Activated T-helper 1 cell treated with anti-CD3 and anti-CD28 coated beads, Interleukin-12 subunit alpha, Interleukin-12 subunit beta, Interleukin-2, Interleukin-4 antibody, amounts not matched to agents 30 ng/mL and 10 ng/mL and 1 ng/mL, durations not matched to agents 14 hours and 24 hours and 36 hours (primary cell): ENCODE results near the gene ART1. TPM values are rescaled to one million over a fixed set of nuclear protein-coding genes. Genes with fewer than 3 reads are reported as not detected.
"Not testable (repeated sequence)": the region's sequence is repeated elsewhere in the genome, so short reads cannot be mapped to it uniquely, and the experiment has no call there.

Experiments used
- DNase-seq: peaks from one replicate; pipeline ENCODE4 v3.0.0; 2021; ENCODE audit warnings: low spot score
- H3K27ac Mint-ChIP-seq: one replicate; pipeline ENCODE4 v1.8.0; 2021; ENCODE audit warnings: mild to moderate bottlenecking, mixed read lengths
- H3K27me3 Mint-ChIP-seq: one replicate; pipeline ENCODE4 v1.8.0; 2022; ENCODE audit warnings: mild to moderate bottlenecking, moderate library complexity, mixed read lengths; ENCODE audit not compliant: insufficient read depth
- H3K36me3 Mint-ChIP-seq: one replicate; pipeline ENCODE4 v1.8.0; 2021; ENCODE audit warnings: low read depth, mixed read lengths
- H3K4me1 Mint-ChIP-seq: one replicate; pipeline ENCODE4 v1.8.0; 2021; ENCODE audit warnings: low read depth, mixed read lengths
- H3K4me3 Mint-ChIP-seq: one replicate; pipeline ENCODE4 v1.8.0; 2021; ENCODE audit warnings: mild to moderate bottlenecking, moderate library complexity, mixed read lengths
- H3K9me3 Mint-ChIP-seq: one replicate; pipeline ENCODE4 v1.8.0; 2021; ENCODE audit warnings: mixed read lengths
- intact Hi-C: fragments of 100-400 bp; cut with micrococcal nuclease; formaldehyde crosslinking; loops from one replicate; pipeline ENCODE4 v1.15.1; 2024
- total RNA-seq: library from RNA; stranded (reverse); gene quantifications from 2 replicates; pipeline ENCODE4 v1.2.3, GENCODE V29; 2022

Gene ART1
- total RNA-seq: not detected in 2 replicates

GRCh38 chr11:3644817-3645235 lies at the start of gene ART1:
Gene ART1, plus strand, starts transcription at chr11:3645128. Its CDS starts 14,086 bp downstream, at chr11:3659214.
- DNase-seq: no peak
- H3K9me3 Mint-ChIP-seq: no peaks in the 10 kb centered on the region
- no peak within 1 kb of the TSS for H3K4me3 Mint-ChIP-seq
- no peaks in the 10 kb centered on the region for H3K36me3 Mint-ChIP-seq
- H3K4me1 Mint-ChIP-seq: peaks cover 4% of the 10 kb centered on the region
- H3K27ac Mint-ChIP-seq: no peak within 1 kb of the TSS
- peaks cover 37% of the 10 kb centered on the region for H3K27me3 Mint-ChIP-seq
- intact Hi-C loops: no loop called here

- H3K4me1 Mint-ChIP-seq, H3K27me3 Mint-ChIP-seq, H3K4me3 Mint-ChIP-seq, H3K27ac Mint-ChIP-seq, DNase-seq, intact Hi-C loops, H3K9me3 Mint-ChIP-seq, H3K36me3 Mint-ChIP-seq: not testable (repeated sequence)
Measured at GRCh38 chr11:3597743-3598142, 47.2 kb upstream of the ART1 start.

GRCh38 chr11:3600201-3600600 lies 44.7 kb upstream of the ART1 start:
- H3K36me3 Mint-ChIP-seq: not testable (repeated sequence)

GRCh38 chr11:3604167-3604566 lies 40.8 kb upstream of the ART1 start:
- H3K27ac Mint-ChIP-seq: no peak overlapping the region
- DNase-seq: no peak
- H3K4me1 Mint-ChIP-seq: no peaks in the 10 kb centered on the region
- no peaks in the 10 kb centered on the region for H3K9me3 Mint-ChIP-seq
- no peak overlapping the region for H3K4me3 Mint-ChIP-seq
- intact Hi-C loops: no loop called here
- peaks cover 1% of the 10 kb centered on the region for H3K27me3 Mint-ChIP-seq
- H3K36me3 Mint-ChIP-seq: no peaks in the 10 kb centered on the region

More at GRCh38 chr11:3600201-3600600, 44.7 kb upstream of the ART1 start:
- H3K27ac Mint-ChIP-seq, H3K9me3 Mint-ChIP-seq, H3K4me1 Mint-ChIP-seq, intact Hi-C loops, H3K27me3 Mint-ChIP-seq, H3K4me3 Mint-ChIP-seq, DNase-seq: not testable (repeated sequence)

- Mint-ChIP-seq H3K27me3 (no peaks in the 10 kb centered on the region), H3K4me3 (no peak overlapping the region), H3K27ac (no peak overlapping the region), H3K4me1 (no peaks in the 10 kb centered on the region), H3K9me3 (no peaks in the 10 kb centered on the region), H3K36me3 (no peaks in the 10 kb centered on the region)
- no peak for DNase-seq
- intact Hi-C loops: no loop called here
Measured at GRCh38 chr11:3605283-3605662, 39.7 kb upstream of the ART1 start.

GRCh38 chr11:3605771-3606203 lies 39.1 kb upstream of the ART1 start:
- H3K9me3 Mint-ChIP-seq: no peaks in the 10 kb centered on the region
- H3K27ac Mint-ChIP-seq: no peak overlapping the region
- H3K27me3 Mint-ChIP-seq: no peaks in the 10 kb centered on the region
- H3K4me3 Mint-ChIP-seq: no peak overlapping the region
- no peaks in the 10 kb centered on the region for H3K36me3 Mint-ChIP-seq
- intact Hi-C loops: no loop called here
- no peak for DNase-seq
- no peaks in the 10 kb centered on the region for H3K4me1 Mint-ChIP-seq

GRCh38 chr11:3609416-3610265 lies 35.3 kb upstream of the ART1 start:
- no peak for DNase-seq
- intact Hi-C loops: loop anchor here (1.0 kb wide), 1 partner anchor 154 kb away; no protein-coding TSS in a partner anchor
- H3K27ac Mint-ChIP-seq: no peak overlapping the region
- peaks cover 9% of the 10 kb centered on the region for H3K4me1 Mint-ChIP-seq
- no peak overlapping the region for H3K4me3 Mint-ChIP-seq
- no peaks in the 10 kb centered on the region for H3K9me3 Mint-ChIP-seq
- no peaks in the 10 kb centered on the region for H3K27me3 Mint-ChIP-seq
- no peaks in the 10 kb centered on the region for H3K36me3 Mint-ChIP-seq

- Mint-ChIP-seq H3K9me3 (no peaks in the 10 kb centered on the region), H3K4me3 (no peak overlapping the region), H3K36me3 (no peaks in the 10 kb centered on the region), H3K27me3 (no peaks in the 10 kb centered on the region), H3K27ac (no peak overlapping the region), H3K4me1 (peaks cover 14% of the 10 kb centered on the region)
- intact Hi-C loops: no loop called here
- DNase-seq: no peak
Measured at GRCh38 chr11:3610846-3611245, 34.1 kb upstream of the ART1 start.

GRCh38 chr11:3611976-3612678 lies 32.8 kb upstream of the ART1 start:
- H3K4me3 Mint-ChIP-seq: no peak overlapping the region
- no peaks in the 10 kb centered on the region for H3K27me3 Mint-ChIP-seq
- no peak for DNase-seq
- intact Hi-C loops: no loop called here
- H3K27ac Mint-ChIP-seq: no peak overlapping the region
- no peaks in the 10 kb centered on the region for H3K9me3 Mint-ChIP-seq
- peaks cover 14% of the 10 kb centered on the region for H3K4me1 Mint-ChIP-seq
- H3K36me3 Mint-ChIP-seq: no peaks in the 10 kb centered on the region

GRCh38 chr11:3613998-3614741 lies 30.8 kb upstream of the ART1 start:
- Mint-ChIP-seq H3K27me3 (no peaks in the 10 kb centered on the region), H3K36me3 (no peaks in the 10 kb centered on the region), H3K27ac (peak overlapping the region; percentile 44), H3K9me3 (no peaks in the 10 kb centered on the region), H3K4me3 (peak overlapping the region; percentile 8), H3K4me1 (peaks cover 14% of the 10 kb centered on the region)
- intact Hi-C loops: no loop called here
- DNase-seq: no peak

- Mint-ChIP-seq H3K36me3 (no peaks in the 10 kb centered on the region), H3K27me3 (peaks cover 2% of the 10 kb centered on the region), H3K9me3 (no peaks in the 10 kb centered on the region), H3K4me3 (peak overlapping the region; percentile 8), H3K27ac (peak overlapping the region; percentile 44), H3K4me1 (peaks cover 14% of the 10 kb centered on the region)
- intact Hi-C loops: no loop called here
- DNase-seq: peak; percentile 25
Measured at GRCh38 chr11:3614742-3615171, 30.2 kb upstream of the ART1 start.

- DNase-seq: no peak
- H3K36me3 Mint-ChIP-seq: no peaks in the 10 kb centered on the region
- peaks cover 2% of the 10 kb centered on the region for H3K27me3 Mint-ChIP-seq
- no peak overlapping the region for H3K4me3 Mint-ChIP-seq
- H3K9me3 Mint-ChIP-seq: no peaks in the 10 kb centered on the region
- intact Hi-C loops: no loop called here
- H3K4me1 Mint-ChIP-seq: peaks cover 14% of the 10 kb centered on the region
- H3K27ac Mint-ChIP-seq: no peak overlapping the region
Measured at GRCh38 chr11:3615998-3616397, 28.9 kb upstream of the ART1 start.
